Adrenal gland (tissue), 5 donors: ENCODE measurements around the gene PTPRN2.

Experiments
- POLR2A ChIP-seq, 2 donors: fragments of 450-650 bp; IDR thresholded peaks; one replicate each; pipeline ENCODE4 v1.6.1; 2017; ENCODE audit warnings: antibody characterized with exemption in 2 of 2, mild to moderate bottlenecking in 2 of 2, moderate library complexity in 1 of 2
- TF ChIP-seq, protein P1 (sequence below), 6 experiments: fragments of 450-650 bp in 4 of 6; fragments of 200-600 bp in 2 of 6; sonication (generic) in 1 of 6; IDR thresholded peaks; 1 replicate in 5 of 6; 2 replicates in 1 of 6; pipeline versions ENCODE4 v1.5.1 to v1.8.0; 2016 to 2021; ENCODE audit warnings: antibody characterized with exemption in 6 of 6, mild to moderate bottlenecking in 2 of 6, moderate library complexity in 1 of 6
- donor health status: DM: no; HTN: no; CAD: no.

DNA sequence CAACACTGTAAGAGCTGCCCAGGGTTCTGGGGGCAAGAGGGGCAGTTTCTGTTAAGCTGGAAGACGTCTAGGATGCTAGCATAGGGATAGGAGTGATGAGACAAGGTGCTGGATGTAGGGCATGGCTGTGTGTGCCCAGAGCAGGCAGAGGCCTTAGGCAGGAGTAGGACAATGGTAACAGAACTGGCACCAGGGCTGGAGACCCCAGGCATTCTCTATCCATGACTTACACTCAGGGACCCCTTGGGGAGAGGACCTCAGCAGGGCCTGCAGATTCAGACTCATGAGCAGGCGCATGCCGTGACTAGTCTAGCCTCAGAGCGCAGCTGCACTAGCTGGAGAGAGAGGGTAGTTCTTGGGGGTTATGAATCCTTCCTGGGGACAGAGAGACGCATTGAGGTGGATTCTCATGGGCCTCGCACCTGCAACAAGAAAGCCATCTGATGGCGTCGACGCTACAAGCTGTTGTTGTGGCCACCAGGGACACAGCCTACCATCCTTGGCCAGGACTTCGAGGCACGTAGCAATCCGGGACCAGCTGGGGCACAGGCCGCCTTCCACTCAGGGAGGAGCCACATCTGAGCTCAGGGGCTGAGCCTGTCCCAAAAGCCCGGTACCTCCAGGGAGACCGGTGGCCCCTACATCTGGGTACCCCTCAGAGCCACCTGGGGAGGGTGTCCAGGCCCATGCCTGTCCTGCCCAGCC, 474.1 kb downstream of the PTPRN2 start:
- no peak for TF ChIP-seq POLR2A (IDR thresholded peaks at IDR 0.05)
- TF ChIP-seq, protein P1, sequence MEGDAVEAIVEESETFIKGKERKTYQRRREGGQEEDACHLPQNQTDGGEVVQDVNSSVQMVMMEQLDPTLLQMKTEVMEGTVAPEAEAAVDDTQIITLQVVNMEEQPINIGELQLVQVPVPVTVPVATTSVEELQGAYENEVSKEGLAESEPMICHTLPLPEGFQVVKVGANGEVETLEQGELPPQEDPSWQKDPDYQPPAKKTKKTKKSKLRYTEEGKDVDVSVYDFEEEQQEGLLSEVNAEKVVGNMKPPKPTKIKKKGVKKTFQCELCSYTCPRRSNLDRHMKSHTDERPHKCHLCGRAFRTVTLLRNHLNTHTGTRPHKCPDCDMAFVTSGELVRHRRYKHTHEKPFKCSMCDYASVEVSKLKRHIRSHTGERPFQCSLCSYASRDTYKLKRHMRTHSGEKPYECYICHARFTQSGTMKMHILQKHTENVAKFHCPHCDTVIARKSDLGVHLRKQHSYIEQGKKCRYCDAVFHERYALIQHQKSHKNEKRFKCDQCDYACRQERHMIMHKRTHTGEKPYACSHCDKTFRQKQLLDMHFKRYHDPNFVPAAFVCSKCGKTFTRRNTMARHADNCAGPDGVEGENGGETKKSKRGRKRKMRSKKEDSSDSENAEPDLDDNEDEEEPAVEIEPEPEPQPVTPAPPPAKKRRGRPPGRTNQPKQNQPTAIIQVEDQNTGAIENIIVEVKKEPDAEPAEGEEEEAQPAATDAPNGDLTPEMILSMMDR (IDR thresholded peaks at IDR 0.05): no peak
